ENCODE data around the gene MTCL1. TPM values are rescaled to one million over a fixed set of nuclear protein-coding genes. Genes with fewer than 3 reads are reported as not detected.

The MTCL1 gene
- total and polyA plus RNA-seq, 9 of the 15 experiments (the other 6 are each of a cell fraction or from before 2014, with no cell fraction given): 0.21 to 7.4 (median 3.7) TPM

DNA sequence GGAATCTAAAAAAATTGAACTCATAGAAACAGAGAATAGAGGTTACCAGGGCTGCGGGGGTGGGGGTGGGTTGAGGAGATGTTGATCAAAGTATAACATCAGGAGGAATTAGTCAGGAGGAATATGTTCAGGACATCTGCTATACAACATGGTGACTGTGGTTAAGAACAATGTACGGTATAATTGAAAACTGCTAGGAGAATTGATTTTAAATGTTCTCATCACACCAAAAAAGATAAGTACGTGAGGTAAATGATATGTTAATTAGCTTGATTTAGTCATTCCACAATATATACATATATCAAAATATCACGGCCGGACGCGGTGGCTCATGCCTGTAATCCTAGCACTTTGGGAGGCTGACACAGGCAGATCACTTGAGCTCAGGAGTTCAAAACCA lies 140.2 kb downstream of the MTCL1 start:
- no peak for DNase-seq (ENCODE audit: extremely low read depth in 1 of 4, low spot score in 3 of 4)
- BruUV-seq (replicated peaks): no TSS peak
- WGBS (ENCODE audit: insufficient coverage, low coverage, missing lambda C conversion rate): 31% methylated on average over 7 of the region's 7 CpGs
- peaks cover 35 to 62% of the 10 kb centered on the region in 2 experiments for H3K27me3 ChIP-seq (ENCODE audit: control insufficient read depth in 2 of 2, insufficient read depth in 2 of 2, low read length in 2 of 2)
- ATAC-seq: no peak
- no peaks in the 10 kb centered on the region for H4K20me1 ChIP-seq (replicated peaks; ENCODE audit: control insufficient read depth, insufficient read depth, low read length)
- in situ Hi-C loops (cut with MboI): no loop called here
- no peak overlapping the region for H3K27ac ChIP-seq (ENCODE audit: extremely low read depth, low read depth, low read length)
- no peak overlapping the region for H3K9ac ChIP-seq (ENCODE audit: insufficient read depth in 1 of 2, low read depth in 2 of 2, low read length in 2 of 2)
- H3K36me3 ChIP-seq (ENCODE audit: control insufficient read depth, insufficient read depth, low read length): no peaks in the 10 kb centered on the region
- ChIA-PET POLR2A (interaction anchor here (1.2 kb wide), 1 partner anchor 8 kb away, joined by 4 read pairs; no protein-coding TSS in a partner anchor), CTCF (ENCODE audit: low intra/inter-chr PET ratio) (no interaction called here)
- H3K4me2 ChIP-seq (ENCODE audit: insufficient read depth, low read length): no peak overlapping the region
- FAIRE-seq: no peak
- no peaks in the 10 kb centered on the region for H3K79me2 ChIP-seq (ENCODE audit: control insufficient read depth, insufficient read depth, low read length)
- TF ChIP-seq FOXM1 (IDR thresholded peaks at IDR 0.05; ENCODE audit: low read depth) (no peak), FOXM1 (CRISPR knock-in tag; IDR thresholded peaks at IDR 0.05; ENCODE audit: low read depth) (no peak), KDM4B (IDR thresholded peaks at IDR 0.05; ENCODE audit: borderline replicate concordance in 2 of 2, low read depth in 1 of 2) (no peak), SMAD3 (CRISPR knock-in tag; conservative IDR thresholded peaks at IDR 0.05) (no peak), EGR1 (conservative IDR thresholded peaks at IDR 0.05) (0 out of 2 replicates have a peak, but pooled peaks have one; percentile 12)
- TF ChIP-seq, protein P1, sequence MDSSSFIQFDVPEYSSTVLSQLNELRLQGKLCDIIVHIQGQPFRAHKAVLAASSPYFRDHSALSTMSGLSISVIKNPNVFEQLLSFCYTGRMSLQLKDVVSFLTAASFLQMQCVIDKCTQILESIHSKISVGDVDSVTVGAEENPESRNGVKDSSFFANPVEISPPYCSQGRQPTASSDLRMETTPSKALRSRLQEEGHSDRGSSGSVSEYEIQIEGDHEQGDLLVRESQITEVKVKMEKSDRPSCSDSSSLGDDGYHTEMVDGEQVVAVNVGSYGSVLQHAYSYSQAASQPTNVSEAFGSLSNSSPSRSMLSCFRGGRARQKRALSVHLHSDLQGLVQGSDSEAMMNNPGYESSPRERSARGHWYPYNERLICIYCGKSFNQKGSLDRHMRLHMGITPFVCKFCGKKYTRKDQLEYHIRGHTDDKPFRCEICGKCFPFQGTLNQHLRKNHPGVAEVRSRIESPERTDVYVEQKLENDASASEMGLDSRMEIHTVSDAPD (CRISPR knock-in tag; IDR thresholded peaks at IDR 0.05): no peak
- H3K9me3 ChIP-seq (replicated peaks; ENCODE audit: control insufficient read depth, insufficient read depth, low read depth, low read length): no peaks in the 10 kb centered on the region
- H3K4me3 ChIP-seq: no peak overlapping the region
- intact Hi-C loops (cut with micrococcal nuclease): no loop called here
- H3K4me1 ChIP-seq (replicated peaks in 1 of 2; ENCODE audit: control insufficient read depth in 2 of 2, insufficient read depth in 2 of 2, low read length in 2 of 2): no peaks in the 10 kb centered on the region
- H2AFZ ChIP-seq (ENCODE audit: low read depth, low read length): no peak overlapping the region
- no peaks in the 10 kb centered on the region for H3K9me1 ChIP-seq (ENCODE audit: control insufficient read depth, insufficient read depth, low read length)

Data from K562 (cell line).